Right lobe of liver (tissue), 6 donors: ENCODE data around the gene ALS2CL. TPM values are rescaled to one million over a fixed set of nuclear protein-coding genes. Genes with fewer than 3 reads are reported as not detected.

ENCODE experiments used
- ATAC-seq, 4 donors: fragments of 200-7000 bp; cut with Tn5 transposase; one replicate each; pipeline ENCODE4 v1.9.1; 2020; ENCODE audit warnings: mild to moderate bottlenecking in 4 of 4, moderate library complexity in 4 of 4
- DNase-seq, 3 donors: peaks; one replicate each; pipeline ENCODE4 v3.0.0-alpha.2; 2020
- H3K27ac ChIP-seq, 3 donors: fragments of 200-600 bp; one replicate each; pipeline ENCODE4 v1.8.0; 2022
- H3K27me3 ChIP-seq, 2 donors: fragments of 200-600 bp; one replicate each; pipeline ENCODE4 v1.8.0; 2022
- H3K36me3 ChIP-seq, 4 donors: fragments of 200-600 bp; sonication (generic) in 1 of 4; one replicate each; pipeline versions ENCODE4 v1.5.1 to v1.8.0; 2017 to 2022; ENCODE audit warnings: control low read depth in 1 of 4
- H3K4me1 ChIP-seq, 4 donors: fragments of 200-600 bp; sonication (generic) in 1 of 4; one replicate each; pipeline versions ENCODE4 v1.5.1 to v1.8.0; 2017 to 2022; ENCODE audit warnings: control low read depth in 1 of 4
- H3K4me3 ChIP-seq, 3 donors: fragments of 200-600 bp; one replicate each; pipeline ENCODE4 v1.8.0; 2022
- H3K9me3 ChIP-seq, 4 donors: fragments of 200-600 bp; sonication (generic) in 1 of 4; one replicate each; pipeline versions ENCODE4 v1.5.1 to v1.8.0; 2017 to 2022; ENCODE audit warnings: control low read depth in 1 of 4
- CTCF ChIP-seq, 4 donors: fragments of 200-600 bp in 3 of 4; fragments of 450-650 bp in 1 of 4; IDR thresholded peaks; one replicate each; pipeline versions ENCODE4 v1.5.1 to v1.8.0; 2016 to 2022; ENCODE audit warnings: antibody characterized with exemption in 4 of 4, mild to moderate bottlenecking in 2 of 4
- POLR2A ChIP-seq: fragments of 450-650 bp; IDR thresholded peaks from one replicate; pipeline ENCODE4 v1.6.1; 2017; ENCODE audit warnings: antibody characterized with exemption, mild to moderate bottlenecking
- WGBS: methylation state at CpG from one replicate; pipeline ENCODE4 v1.1.6; 2018; ENCODE audit warnings: low coverage, low lambda C conversion rate; ENCODE audit not compliant: insufficient coverage; ENCODE audit errors: missing lambda C conversion rate; 5-methylcytosine and 5-hydroxymethylcytosine counted together
- intact Hi-C, 2 donors: fragments of 100-400 bp; cut with DNase I; formaldehyde crosslinking; loops; one replicate each; pipeline versions ENCODE4 v1.11.2 to v1.14.1; 2022
- total RNA-seq, 6 experiments: library from RNA; depleted of rRNA in 2 of 6; stranded (reverse); fragments of >200 nt in 2 of 6; fragmentation: NEBNext Ultra II Directional in 3 of 6; extraction: Animal tissue kit (Norgen Biotek cat#: 25700) in 3 of 6; gene quantifications; one replicate each; pipeline versions ENCODE4 v1.1.0 to v1.2.4, GENCODE V29; 2016 to 2023
- donor health status: DM: no; HTN: yes; CAD: no.
- donor health status: DM: no; HTN: no; CAD: no.
- donor health status: DM: no; HTN: no; CAD: no.
- donor health status: DM: no; HTN: yes; CAD: no.
- donor health status: DM: no; HTN: yes; CAD: no.

The ALS2CL gene
- total RNA-seq, 6 experiments from 2014 or later, result 12.3 to 19.1 (median 15.9) TPM

GRCh38 chr3:46730819-46731218 lies 37.3 kb upstream of the ALS2CL start:
- H3K4me3 ChIP-seq, result no peak overlapping the region
- TF ChIP-seq CTCF (IDR thresholded peaks at IDR 0.05), result no peak
- no peak for TF ChIP-seq POLR2A
- ATAC-seq, result no peak

GRCh38 chr3:46729038-46729437 lies 35.6 kb upstream of the ALS2CL start:
- intact Hi-C loops, result no loop called here
- no CpG with 5 or more reads among the region's 4 CpGs for WGBS
- DNase-seq (no peak), ATAC-seq (no peak)
- Histone ChIP-seq H3K4me3 (no peak overlapping the region), H3K36me3 (no peaks in the 10 kb centered on the region), H3K27ac (no peak overlapping the region), H3K4me1 (no peaks in the 10 kb centered on the region), H3K9me3 (no peaks in the 10 kb centered on the region), H3K27me3 (no peaks in the 10 kb centered on the region)
- TF ChIP-seq CTCF (IDR thresholded peaks at IDR 0.05), result no peak
- TF ChIP-seq POLR2A, result no peak

More at GRCh38 chr3:46730819-46731218, 37.3 kb upstream of the ALS2CL start:
- Histone ChIP-seq H3K27ac (no peak overlapping the region), H3K36me3 (no peaks in the 10 kb centered on the region), H3K4me1 (no peaks in the 10 kb centered on the region), H3K27me3 (no peaks in the 10 kb centered on the region), H3K9me3 (no peaks in the 10 kb centered on the region)
- no peak for DNase-seq
- 76% methylated on average over 2 of the region's 2 CpGs for WGBS
- intact Hi-C loops, result no loop called here

GRCh38 chr3:46725621-46726314 lies 32.3 kb upstream of the ALS2CL start:
- 62% methylated on average over 6 of the region's 6 CpGs for WGBS
- no peak overlapping the region for H3K27ac ChIP-seq
- no peaks in the 10 kb centered on the region for H3K27me3 ChIP-seq
- no peaks in the 10 kb centered on the region for H3K9me3 ChIP-seq
- TF ChIP-seq POLR2A (no peak), CTCF (IDR thresholded peaks at IDR 0.05) (no peak)
- no peaks in the 10 kb centered on the region for H3K4me1 ChIP-seq
- intact Hi-C loops, result no loop called here
- no peaks in the 10 kb centered on the region for H3K36me3 ChIP-seq
- ATAC-seq (no peak), DNase-seq (no peak)
- H3K4me3 ChIP-seq, result no peak overlapping the region

GRCh38 chr3:46724424-46724823 lies 30.9 kb upstream of the ALS2CL start:
- no peaks in the 10 kb centered on the region for H3K27me3 ChIP-seq
- intact Hi-C loops, result no loop called here
- H3K36me3 ChIP-seq, result no peaks in the 10 kb centered on the region
- ATAC-seq (no peak), DNase-seq (no peak)
- H3K4me3 ChIP-seq, result no peak overlapping the region
- H3K9me3 ChIP-seq, result no peaks in the 10 kb centered on the region
- 50% methylated on average over 4 of the region's 4 CpGs for WGBS
- H3K4me1 ChIP-seq, result no peaks in the 10 kb centered on the region
- no peak overlapping the region for H3K27ac ChIP-seq
- TF ChIP-seq POLR2A, result no peak
- no peak for TF ChIP-seq CTCF (IDR thresholded peaks at IDR 0.05)
